ENCODE results near the gene ARL14EP. TPM values are rescaled to one million over a fixed set of nuclear protein-coding genes. Genes with fewer than 3 reads are reported as not detected.

The ARL14EP gene
- total RNA-seq, 1 experiment from 2014 or later, result 15.3 TPM

- TF ChIP-seq HMGXB4 (CRISPR knock-in tag; IDR thresholded peaks at IDR 0.05), result no peak
- no peak for TF ChIP-seq SMAD4 (CRISPR knock-in tag; IDR thresholded peaks at IDR 0.05)
- TF ChIP-seq FOXJ3 (CRISPR knock-in tag; IDR thresholded peaks at IDR 0.05; ENCODE audit: borderline replicate concordance), result no peak
- no peak for TF ChIP-seq MYBL2 (CRISPR knock-in tag; IDR thresholded peaks at IDR 0.05)
- no peak for TF ChIP-seq FOXK1 (CRISPR knock-in tag; IDR thresholded peaks at IDR 0.05)
- CTCF ChIA-PET, result interaction anchor here (1.2 kb wide), 1 partner anchor 533 kb away, joined by 3 read pairs; no protein-coding TSS in a partner anchor
- Mint-ChIP-seq H3K4me3 (no peak overlapping the region), H3K27me3 (ENCODE audit: low read depth) (no peaks in the 10 kb centered on the region), H3K4me1 (no peaks in the 10 kb centered on the region; the same call in 1 of the 2 replicates), H3K9me3 (peaks cover 8% of the 10 kb centered on the region), H3K36me3 (peaks cover 8% of the 10 kb centered on the region), H3K27ac (no peak overlapping the region)
- POLR2A ChIA-PET, result no interaction called here
- no peak for DNase-seq (ENCODE audit: low spot score)
- no peak for ATAC-seq
Measured at GRCh38 chr11:30380846-30381245, 57.9 kb downstream of the ARL14EP start.

GRCh38 chr11:30381879-30382278 is 59.0 kb downstream of the ARL14EP start:
- H3K4me1 Mint-ChIP-seq, result no peaks in the 10 kb centered on the region; the same call in 1 of the 2 replicates
- CTCF ChIA-PET, result interaction anchor here (1.2 kb wide), 1 partner anchor 532 kb away, joined by 3 read pairs; no protein-coding TSS in a partner anchor
- H3K4me3 Mint-ChIP-seq, result no peak overlapping the region
- TF ChIP-seq RELA (CRISPR knock-in tag; IDR thresholded peaks at IDR 0.05; ENCODE audit: borderline replicate concordance) (no peak), CBFB (CRISPR knock-in tag; IDR thresholded peaks at IDR 0.05; ENCODE audit: low read depth) (no peak), FOXP4 (CRISPR knock-in tag; IDR thresholded peaks at IDR 0.05) (no peak), ZBTB43 (CRISPR knock-in tag; IDR thresholded peaks at IDR 0.05) (no peak), ZMAT4 (CRISPR knock-in tag; IDR thresholded peaks at IDR 0.05) (no peak), ARID4B (CRISPR knock-in tag; IDR thresholded peaks at IDR 0.05; ENCODE audit: borderline replicate concordance) (no peak), CREB1 (CRISPR knock-in tag; IDR thresholded peaks at IDR 0.05) (no peak), ZSCAN18 (CRISPR knock-in tag; IDR thresholded peaks at IDR 0.05) (no peak)
- H3K36me3 Mint-ChIP-seq, result peaks cover 19% of the 10 kb centered on the region
- ATAC-seq (no peak), DNase-seq (ENCODE audit: low spot score) (no peak)
- POLR2A ChIA-PET, result interaction anchor here (0.7 kb wide), 1 partner anchor 594 kb away, joined by 3 read pairs; no protein-coding TSS in a partner anchor
- peaks cover 17% of the 10 kb centered on the region for H3K9me3 Mint-ChIP-seq
- no peak overlapping the region for H3K27ac Mint-ChIP-seq
- H3K27me3 Mint-ChIP-seq (ENCODE audit: low read depth), result peaks cover 4% of the 10 kb centered on the region

Other genes starting within 250 kb of the ARL14EP start
- not detected in 3 replicates for gene FSHB, start 92.1 kb upstream of the ARL14EP start, total RNA-seq (2021)

All from WTC11 (cell line).